Activated CD8-positive, alpha-beta T cell treated with anti-CD3 and anti-CD28 coated beads, Interleukin-2, amount 10 ng/mL, durations not matched to agents 7 days and 5 days (primary cell): Measurements from ENCODE around the gene SEMA3G. TPM values are rescaled to one million over a fixed set of nuclear protein-coding genes. Genes with fewer than 3 reads are reported as not detected.

ENCODE experiments used
- ATAC-seq: fragments of 150-1000 bp; cut with Tn5 transposase; one replicate; pipeline ENCODE4 v1.10.0; 2021; ENCODE audit warnings: moderate library complexity
- CTCF ChIA-PET: fragments of 350-600 bp; sonication (Branson Sonifier 250); formaldehyde crosslinking; loops from one replicate; lab custom pipeline; 2021; ENCODE audit warnings: antibody characterized with exemption; lab: Charles Lee
- POLR2A ChIA-PET: fragments of 350-600 bp; sonication (Branson Sonifier 250); formaldehyde crosslinking; loops from one replicate; lab custom pipeline; 2021; ENCODE audit warnings: antibody characterized with exemption; lab: Charles Lee
- DNase-seq: peaks from one replicate; pipeline ENCODE4 v3.0.0-alpha.2; 2020
- H3K27ac Mint-ChIP-seq: one replicate; pipeline ENCODE4 v1.8.0; 2021; ENCODE audit warnings: mild to moderate bottlenecking, mixed read lengths
- H3K27me3 Mint-ChIP-seq: one replicate; pipeline ENCODE4 v1.8.0; 2021; ENCODE audit warnings: low read depth, mixed read lengths
- H3K36me3 Mint-ChIP-seq: one replicate; pipeline ENCODE4 v1.8.0; 2021; ENCODE audit warnings: low read depth, mixed read lengths
- H3K4me1 Mint-ChIP-seq: one replicate; pipeline ENCODE4 v1.8.0; 2021; ENCODE audit warnings: low read depth, mixed read lengths
- H3K4me3 Mint-ChIP-seq: one replicate; pipeline ENCODE4 v1.8.0; 2021; ENCODE audit warnings: mild to moderate bottlenecking, mixed read lengths
- H3K9me3 Mint-ChIP-seq: one replicate; pipeline ENCODE4 v1.8.0; 2022; ENCODE audit warnings: mixed read lengths; ENCODE audit not compliant: insufficient read depth
- total RNA-seq, 2 experiments: library from RNA; stranded (reverse); gene quantifications; one replicate each; pipeline ENCODE4 v1.2.3, GENCODE V29; 2021

The SEMA3G gene
- total RNA-seq, 2 experiments from 2014 or later, result 0.13 to 0.21 TPM

DNA sequence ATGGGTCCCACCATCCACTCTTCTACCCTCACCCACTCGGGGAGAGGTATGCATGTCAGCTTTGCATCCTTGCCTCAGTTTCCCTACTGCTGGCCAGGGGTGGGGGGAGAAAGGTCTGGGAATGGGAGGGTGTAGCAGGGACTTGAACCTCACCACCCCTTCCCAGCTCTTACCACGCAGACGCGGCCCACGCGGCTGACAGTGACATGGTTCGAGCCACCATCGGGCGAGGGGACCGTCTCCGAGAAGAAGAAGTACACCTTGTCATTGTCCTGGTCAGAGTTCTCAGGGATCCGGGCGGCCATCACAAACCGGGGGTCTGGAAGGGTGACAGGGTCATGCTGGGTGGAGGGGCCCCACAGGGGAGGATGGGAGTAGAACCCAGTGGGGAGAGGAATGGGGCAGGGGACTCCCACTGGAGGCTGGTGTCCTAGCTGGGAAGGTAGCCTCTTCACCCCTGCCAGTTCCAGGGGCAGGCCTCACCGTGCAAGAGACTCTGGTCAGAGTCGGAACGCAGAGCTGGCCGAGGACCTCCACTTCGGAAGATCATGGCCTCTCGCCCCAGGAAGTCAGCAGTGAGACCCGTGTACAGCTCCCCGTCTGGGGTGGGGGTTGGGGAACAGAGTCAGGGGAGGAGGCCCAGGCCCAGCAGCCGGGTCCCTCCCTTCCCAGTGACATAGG, 3.7 kb downstream of the SEMA3G start:
- Mint-ChIP-seq H3K9me3 (no peaks in the 10 kb centered on the region), H3K36me3 (no peaks in the 10 kb centered on the region), H3K4me1 (peaks cover 14% of the 10 kb centered on the region), H3K4me3 (no peak overlapping the region), H3K27ac (no peak overlapping the region), H3K27me3 (no peaks in the 10 kb centered on the region)
- POLR2A ChIA-PET, result no interaction called here
- ATAC-seq (no peak), DNase-seq (no peak)
- CTCF ChIA-PET, result interaction anchor here (1.8 kb wide), 1 partner anchor 10 kb away, joined by 4 read pairs; no protein-coding TSS in a partner anchor

- ChIA-PET POLR2A (no interaction called here), CTCF (no interaction called here)
- no peak overlapping the region for H3K27ac Mint-ChIP-seq
Observed at GRCh38 chr3:52440671-52441070, 4.2 kb downstream of the SEMA3G start.

GRCh38 chr3:52440249-52440551, 4.7 kb downstream of the SEMA3G start:
- Mint-ChIP-seq H3K27me3 (no peaks in the 10 kb centered on the region), H3K4me3 (no peak overlapping the region), H3K27ac (no peak overlapping the region), H3K9me3 (no peaks in the 10 kb centered on the region), H3K36me3 (no peaks in the 10 kb centered on the region), H3K4me1 (peaks cover 9% of the 10 kb centered on the region)
- CTCF ChIA-PET, result interaction anchor here (2.4 kb wide), 1 partner anchor 12 kb away, joined by 11 read pairs; no protein-coding TSS in a partner anchor
- POLR2A ChIA-PET, result no interaction called here
- ATAC-seq (no peak), DNase-seq (no peak)

More at GRCh38 chr3:52440671-52441070, 4.2 kb downstream of the SEMA3G start:
- no peak for DNase-seq
- Mint-ChIP-seq H3K36me3 (no peaks in the 10 kb centered on the region), H3K9me3 (no peaks in the 10 kb centered on the region), H3K4me1 (peaks cover 13% of the 10 kb centered on the region), H3K4me3 (no peak overlapping the region), H3K27me3 (no peaks in the 10 kb centered on the region)
- no peak for ATAC-seq

GRCh38 chr3:52439426-52440248, 5.3 kb downstream of the SEMA3G start:
- no peak for ATAC-seq
- no peaks in the 10 kb centered on the region for H3K27me3 Mint-ChIP-seq
- H3K36me3 Mint-ChIP-seq, result no peaks in the 10 kb centered on the region
- H3K4me1 Mint-ChIP-seq, result peaks cover 5% of the 10 kb centered on the region
- POLR2A ChIA-PET, result interaction anchor here (1.5 kb wide), 1 partner anchor 17 kb away, joined by 3 read pairs; no protein-coding TSS in a partner anchor
- H3K4me3 Mint-ChIP-seq, result no peak overlapping the region
- CTCF ChIA-PET, result interaction anchor here (0.9 to 2.4 kb wide), 2 partner anchors 8 to 11 kb away, joined by 4 to 11 read pairs; no protein-coding TSS in a partner anchor
- no peaks in the 10 kb centered on the region for H3K9me3 Mint-ChIP-seq
- no peak overlapping the region for H3K27ac Mint-ChIP-seq
- no peak for DNase-seq

- ATAC-seq, result no peak
- Mint-ChIP-seq H3K4me3 (no peak overlapping the region), H3K27me3 (no peaks in the 10 kb centered on the region), H3K9me3 (no peaks in the 10 kb centered on the region), H3K27ac (no peak overlapping the region), H3K36me3 (no peaks in the 10 kb centered on the region), H3K4me1 (no peaks in the 10 kb centered on the region)
- ChIA-PET CTCF (interaction anchor here (0.9 to 2.4 kb wide), 2 partner anchors 9 to 11 kb away, joined by 4 to 11 read pairs; no protein-coding TSS in a partner anchor), POLR2A (interaction anchor here (1.5 kb wide), 1 partner anchor 18 kb away, joined by 3 read pairs; no protein-coding TSS in a partner anchor)
- no peak for DNase-seq
Observed at GRCh38 chr3:52438579-52439425, 6.1 kb downstream of the SEMA3G start.

GRCh38 chr3:52438104-52438376, 6.9 kb downstream of the SEMA3G start:
- ChIA-PET POLR2A (interaction anchor here (1.5 kb wide), 1 partner anchor 19 kb away, joined by 3 read pairs; no protein-coding TSS in a partner anchor), CTCF (interaction anchor here (1.2 to 2.4 kb wide), 2 partner anchors 8 to 10 kb away, joined by 3 to 11 read pairs; no protein-coding TSS in a partner anchor)
- H3K27ac Mint-ChIP-seq, result no peak overlapping the region
- H3K9me3 Mint-ChIP-seq, result no peaks in the 10 kb centered on the region
- no peaks in the 10 kb centered on the region for H3K36me3 Mint-ChIP-seq
- ATAC-seq (no peak), DNase-seq (no peak)
- no peak overlapping the region for H3K4me3 Mint-ChIP-seq
- H3K4me1 Mint-ChIP-seq, result no peaks in the 10 kb centered on the region
- H3K27me3 Mint-ChIP-seq, result no peaks in the 10 kb centered on the region

DNA sequence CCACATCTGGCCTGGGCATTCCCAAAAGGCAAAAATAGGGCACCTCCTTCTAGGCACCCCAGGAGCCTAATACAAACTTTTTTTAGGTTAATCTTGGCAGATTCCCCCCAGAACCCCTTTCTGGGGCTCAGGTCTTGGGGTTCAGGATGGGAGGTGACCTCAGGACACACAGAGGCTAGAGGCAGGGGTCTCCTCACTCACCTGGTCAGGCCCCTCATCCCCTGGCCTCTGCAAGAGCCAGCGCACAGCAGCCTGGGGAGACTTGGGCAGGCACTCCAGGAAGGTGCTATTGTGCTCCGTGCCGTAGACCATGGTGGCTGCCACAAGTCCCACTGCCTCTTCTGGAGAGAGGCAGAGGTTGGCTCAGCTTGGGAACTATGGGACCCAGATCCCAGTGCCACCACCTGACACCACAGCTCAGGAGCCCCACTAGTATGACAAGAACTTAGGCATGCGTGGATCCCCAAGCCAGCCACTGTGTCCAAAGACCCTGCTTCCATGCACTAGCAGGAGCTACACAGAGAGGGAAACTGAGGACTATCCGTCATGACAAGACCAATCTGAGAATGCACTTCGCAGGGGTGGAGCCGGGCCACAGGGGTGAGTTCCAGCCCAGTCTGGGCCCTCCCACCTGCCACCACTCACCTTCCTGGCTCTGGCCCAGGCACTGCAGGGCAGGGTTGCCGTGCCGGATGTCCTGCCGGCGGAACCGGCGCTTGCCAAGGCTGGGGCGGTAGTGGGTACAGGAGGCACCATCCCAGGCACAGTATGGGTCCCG, 7.4 kb downstream of the SEMA3G start:
- no peak for DNase-seq
- Mint-ChIP-seq H3K4me3 (no peak overlapping the region), H3K9me3 (no peaks in the 10 kb centered on the region), H3K27me3 (no peaks in the 10 kb centered on the region), H3K36me3 (no peaks in the 10 kb centered on the region), H3K4me1 (no peaks in the 10 kb centered on the region), H3K27ac (no peak overlapping the region)
- CTCF ChIA-PET, result interaction anchor here (1.2 to 2.4 kb wide), 2 partner anchors 9 kb away, joined by 3 to 11 read pairs; no protein-coding TSS in a partner anchor
- no peak for ATAC-seq
- POLR2A ChIA-PET, result interaction anchor here (1.5 kb wide), 1 partner anchor 19 kb away, joined by 3 read pairs; no protein-coding TSS in a partner anchor

- Mint-ChIP-seq H3K4me3 (no peak overlapping the region), H3K36me3 (no peaks in the 10 kb centered on the region), H3K4me1 (no peaks in the 10 kb centered on the region), H3K27ac (no peak overlapping the region), H3K9me3 (no peaks in the 10 kb centered on the region), H3K27me3 (peaks cover 2% of the 10 kb centered on the region)
- DNase-seq (no peak), ATAC-seq (no peak)
- POLR2A ChIA-PET, result no interaction called here
- CTCF ChIA-PET, result interaction anchor here (0.9 kb wide), 1 partner anchor 10 kb away, joined by 3 read pairs; no protein-coding TSS in a partner anchor
Observed at GRCh38 chr3:52436500-52437149, 8.3 kb downstream of the SEMA3G start.

DNA sequence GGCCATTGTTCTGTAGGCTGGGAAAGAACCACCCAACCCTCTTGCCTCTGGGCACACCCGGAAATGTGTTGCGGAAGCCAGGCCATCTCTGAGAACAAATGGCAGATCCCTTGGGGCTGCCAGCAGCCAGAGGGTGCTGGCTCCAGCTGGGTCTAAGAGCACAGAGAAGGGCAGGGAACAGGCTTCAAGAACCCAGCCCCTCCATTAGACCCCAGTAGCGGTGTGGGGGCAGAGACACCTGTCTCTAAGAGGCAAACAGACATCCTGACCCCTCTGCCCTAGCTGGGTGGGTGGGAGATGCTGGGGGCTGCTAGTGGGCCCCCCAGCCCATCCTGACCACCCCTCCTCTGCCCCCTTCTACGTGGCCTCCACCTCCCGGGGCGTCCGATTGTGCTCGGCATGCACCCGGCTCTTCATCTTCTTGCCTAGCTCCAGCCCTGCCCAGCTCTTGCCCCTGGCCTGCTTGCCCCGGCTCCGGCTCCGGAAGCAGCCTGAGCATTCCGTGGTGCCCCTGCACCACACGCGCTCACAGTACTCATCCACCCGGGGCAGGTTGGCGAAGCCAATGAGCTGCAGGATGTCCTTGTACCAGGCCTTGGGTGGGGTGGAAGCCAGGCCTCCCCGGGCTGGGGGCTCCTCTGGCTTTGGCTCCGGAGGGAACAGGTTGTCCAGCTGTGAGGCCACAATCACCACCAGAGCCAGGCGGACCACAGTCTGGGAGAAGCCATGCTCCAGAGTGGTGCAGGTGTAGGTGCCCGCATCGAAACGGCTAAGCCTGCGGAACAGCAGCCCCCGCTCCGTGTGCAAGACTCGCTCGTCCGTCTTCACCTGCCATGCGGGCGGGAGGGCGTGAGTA, 9.4 kb downstream of the SEMA3G start:
- Mint-ChIP-seq H3K4me1 (no peaks in the 10 kb centered on the region), H3K9me3 (no peaks in the 10 kb centered on the region), H3K36me3 (no peaks in the 10 kb centered on the region), H3K27ac (no peak overlapping the region), H3K27me3 (peaks cover 2% of the 10 kb centered on the region), H3K4me3 (no peak overlapping the region)
- CTCF ChIA-PET, result no interaction called here
- ATAC-seq (no peak), DNase-seq (no peak)
- POLR2A ChIA-PET, result no interaction called here

GRCh38 chr3:52434491-52435115, 10.3 kb downstream of the SEMA3G start:
- Mint-ChIP-seq H3K36me3 (no peaks in the 10 kb centered on the region), H3K27ac (no peak overlapping the region), H3K4me1 (no peaks in the 10 kb centered on the region), H3K4me3 (no peak overlapping the region), H3K9me3 (no peaks in the 10 kb centered on the region), H3K27me3 (peaks cover 2% of the 10 kb centered on the region)
- ATAC-seq (no peak), DNase-seq (no peak)
- CTCF ChIA-PET, result no interaction called here
- POLR2A ChIA-PET, result no interaction called here
